Heart right ventricle (tissue), 16 donors: ENCODE results near the gene THEM5. TPM values are rescaled to one million over a fixed set of nuclear protein-coding genes. Genes with fewer than 3 reads are reported as not detected.
"Not testable (repeated sequence)": the region's sequence is repeated elsewhere in the genome, so short reads cannot be mapped to it uniquely, and the experiment has no call there.

ENCODE experiments used
- ATAC-seq, 8 donors: fragments of 200-7000 bp; cut with Tn5 transposase; one replicate each; pipeline ENCODE4 v1.9.1; 2020; ENCODE audit warnings: mild to moderate bottlenecking in 8 of 8, moderate library complexity in 8 of 8, moderate number of reproducible peaks in 1 of 8
- DNase-seq, 2 donors: peaks; one replicate each; pipeline ENCODE4 v3.0.0-alpha.2; 2020
- H3K27ac ChIP-seq, 10 donors: fragments of 200-600 bp; sonication (generic) in 2 of 10; one replicate each; pipeline versions ENCODE4 v1.5.0 to v1.8.0; 2020 to 2022; ENCODE audit warnings: mild to moderate bottlenecking in 3 of 10
- H3K27me3 ChIP-seq, 7 donors: fragments of 200-600 bp; one replicate each; pipeline ENCODE4 v1.8.0; 2021 to 2022; ENCODE audit warnings: mild to moderate bottlenecking in 2 of 7
- H3K36me3 ChIP-seq, 9 donors: fragments of 200-600 bp; sonication (generic) in 1 of 9; one replicate each; pipeline versions ENCODE4 v1.5.0 to v1.8.0; 2020 to 2022; ENCODE audit warnings: mild to moderate bottlenecking in 2 of 9
- H3K4me1 ChIP-seq, 9 donors: fragments of 200-600 bp; sonication (generic) in 1 of 9; one replicate each; pipeline versions ENCODE4 v1.5.0 to v1.8.0; 2020 to 2022; ENCODE audit warnings: mild to moderate bottlenecking in 4 of 9
- H3K4me3 ChIP-seq, 10 donors: fragments of 200-600 bp; sonication (generic) in 2 of 10; one replicate each; pipeline versions ENCODE4 v1.5.0 to v1.8.0; 2020 to 2022; ENCODE audit warnings: mild to moderate bottlenecking in 7 of 10, moderate library complexity in 2 of 10
- H3K9me3 ChIP-seq, 11 donors: fragments of 200-600 bp in 10 of 11; sonication (generic) in 2 of 11; one replicate each; pipeline versions ENCODE4 v1.5.0 to v1.8.0; 2013 to 2022; ENCODE audit warnings: mild to moderate bottlenecking in 2 of 11, control low read depth in 1 of 11, moderate library complexity in 1 of 11
- CTCF ChIP-seq, 9 donors: fragments of 200-600 bp; sonication (generic) in 2 of 9; IDR thresholded peaks; one replicate each; pipeline versions ENCODE4 v1.5.0 to v1.8.0; 2021 to 2022; ENCODE audit warnings: antibody characterized with exemption in 9 of 9, mild to moderate bottlenecking in 5 of 9, moderate library complexity in 1 of 9
- WGBS, 2 donors: extraction: QIAGEN DNeasy Blood & Tissue Kit; methylation state at CpG; one replicate each; pipeline ENCODE4 v1.1.7; 2013; ENCODE audit warnings: inconsistent platforms in 1 of 2; 5-methylcytosine and 5-hydroxymethylcytosine counted together
- intact Hi-C, 10 donors: fragments of 100-400 bp; cut with DNase I; formaldehyde crosslinking; loops; one replicate each; pipeline versions ENCODE4 v1.11.1 to v1.14.2; 2022
- long read RNA-seq, 3 donors: library from polyadenylated mRNA; unstranded; transcript quantifications; one replicate each; pipeline ENCODE4 v2.0.0, GENCODE V29; 2020 to 2021
- polyA plus RNA-seq, 2 donors: library from polyadenylated mRNA; stranded (reverse); fragments of 200-250 nt; gene quantifications; one replicate each; pipeline ENCODE4 v1.2.3, GENCODE V29; 2013
- total RNA-seq, 10 donors: library from RNA; stranded (reverse); fragmentation: NEBNext Ultra II Directional in 3 of 10; extraction: Animal tissue kit (Norgen Biotek cat#: 25700) in 3 of 10; gene quantifications; one replicate each; pipeline versions ENCODE4 v1.2.1 to v1.2.4, GENCODE V29; 2021 to 2023
- donor health status: Arrhythmogenic right ventricular cardiomyopathy.
- donor health status: ischemic (EF 13 %, LVEDD 7.1; RV severe dilation, severe dysfunction).
- donor health status: healthy with polysubstance abuse.
- donor health status: DM: no; HTN: yes; CAD: no.
- donor health status: DM: no; HTN: no; CAD: no.
- donor health status: ischemic (EF 25% LVEDD 6.9; RV normal size, moderate dysfunction).
- donor health status: ischemic (EF 25% LVEDD 5.7; RV mildly dilated, moderate dysfunction).
- donor health status: healthy.
- donor health status: DM: yes; HTN: yes; CAD: no.
- donor health status: Ischemic cardiomyopathy.
- donor health status: ischemic (EF 35%, LVEDD 5.7; RV mildly dilated, moderate dysfunction).
- donor health status: nonischemic (EF 11% LVEDD 7.7; RV severe dilation, severe dysfunction).
- donor health status: DM: yes; HTN: yes; CAD: no.
- donor health status: PGD.
- donor health status: ischemic (EF 29% LVEDD 5.4; RV normal size, mild dysfunction).
- donor health status: nonischemic (EF 23%, LVEDD 6.1; RV moderate dilation, normal function).

THEM5 gene
- total RNA-seq (under 1 TPM in 1 of 10 donors, not detected in 9; 0.25 TPM), polyA plus RNA-seq (not detected)
- long read RNA-seq, donor 1: 0 reads
- long read RNA-seq, donor 2: 0 reads
- long read RNA-seq, donor 3: 0 reads

- intact Hi-C loops: no loop called here
- H3K27me3 ChIP-seq: peaks cover 0 to 15% (median 0%) of the 10 kb centered on the region in 7 donors
- WGBS, 2 donors: 65 to 73% methylated on average over 5 of the region's 5 CpGs
- no peaks in the 10 kb centered on the region for H3K9me3 ChIP-seq
- DNase-seq (no peak), ATAC-seq (peak in 1 of 8 donors; percentile 5)
- H3K4me1 ChIP-seq: peaks cover 0 to 29% (median 3%) of the 10 kb centered on the region in 9 donors
- no peaks in the 10 kb centered on the region for H3K36me3 ChIP-seq
- TF ChIP-seq CTCF (IDR thresholded peaks at IDR 0.05): no peak
- H3K4me3 ChIP-seq: no peak within 1 kb of the TSS
- H3K27ac ChIP-seq: no peak within 1 kb of the TSS
Measured at GRCh38 chr1:151853411-151853943, at the start of gene THEM5. TSS of gene THEM5 (minus strand) at chr1:151853712. CDS start at chr1:151853565, 147 bp downstream.

GRCh38 chr1:151902858-151903257 lies 49.3 kb upstream of the THEM5 start:
- Histone ChIP-seq H3K4me3 (no peak overlapping the region), H3K36me3 (peaks cover 0 to 7% (median 0%) of the 10 kb centered on the region in 9 donors), H3K9me3 (peaks cover 0 to 44% (median 8%) of the 10 kb centered on the region in 11 donors), H3K27me3 (no peaks in the 10 kb centered on the region), H3K4me1 (peaks cover 0 to 33% (median 24%) of the 10 kb centered on the region in 9 donors), H3K27ac (no peak overlapping the region)
- TF ChIP-seq CTCF (IDR thresholded peaks at IDR 0.05): no peak
- intact Hi-C loops: no loop called here
- WGBS, 2 donors: 73 to 80% methylated on average over 2 of the region's 2 CpGs
- no peak for ATAC-seq
- DNase-seq: no peak

- H3K27me3 ChIP-seq, H3K4me3 ChIP-seq, DNase-seq, H3K36me3 ChIP-seq, H3K27ac ChIP-seq, intact Hi-C loops, ATAC-seq: not testable (repeated sequence)
- 94 to 99% methylated on average over 3 of the region's 3 CpGs for WGBS, 2 donors
- Histone ChIP-seq H3K4me1 (peaks cover 0 to 27% (median 18%) of the 10 kb centered on the region in 9 donors), H3K9me3 (peaks cover 0 to 29% (median 4%) of the 10 kb centered on the region in 11 donors)
Measured at GRCh38 chr1:151900804-151901203, 47.3 kb upstream of the THEM5 start.

- DNase-seq (peak in 1 of 2 donors; percentile 21), ATAC-seq (peak in 2 of 8 donors; percentile 10 to 65)
- intact Hi-C loops: no loop called here
- no peak for TF ChIP-seq CTCF (IDR thresholded peaks at IDR 0.05)
- Histone ChIP-seq H3K27ac (peak overlapping the region in 1 of 10 donors; percentile 66), H3K9me3 (peaks cover 0 to 29% (median 4%) of the 10 kb centered on the region in 11 donors), H3K4me3 (no peak overlapping the region), H3K36me3 (peaks cover 0 to 24% (median 12%) of the 10 kb centered on the region in 9 donors), H3K4me1 (peaks cover 0 to 13% (median 9%) of the 10 kb centered on the region in 9 donors), H3K27me3 (no peaks in the 10 kb centered on the region)
- WGBS, 2 donors: 80 to 83% methylated on average over 2 of the region's 2 CpGs
Measured at GRCh38 chr1:151898519-151898991, 45.0 kb upstream of the THEM5 start.

- TF ChIP-seq CTCF (IDR thresholded peaks at IDR 0.05): no peak
- ATAC-seq: no peak
- WGBS, 2 donors: 89 to 92% methylated on average over 10 of the region's 10 CpGs
- H3K27ac ChIP-seq: peak overlapping the region in 1 of 10 donors; percentile 62
- no peaks in the 10 kb centered on the region for H3K27me3 ChIP-seq
- H3K36me3 ChIP-seq: peaks cover 0 to 29% (median 12%) of the 10 kb centered on the region in 9 donors
- H3K9me3 ChIP-seq: peaks cover 0 to 29% (median 4%) of the 10 kb centered on the region in 11 donors
- no peak overlapping the region for H3K4me3 ChIP-seq
- intact Hi-C loops: no loop called here
- DNase-seq: no peak
- H3K4me1 ChIP-seq: peaks cover 0 to 13% (median 9%) of the 10 kb centered on the region in 9 donors
Measured at GRCh38 chr1:151897991-151898431, 44.5 kb upstream of the THEM5 start.
